Measurements from ENCODE around the gene ZSCAN16. TPM values are rescaled to one million over a fixed set of nuclear protein-coding genes. Genes with fewer than 3 reads are reported as not detected.

Gene ZSCAN16
- total and polyA plus RNA-seq, 9 of the 15 experiments (the other 6 are each of a cell fraction or from before 2014, with no cell fraction given), result 0.08 TPM; not detected in 8

DNA sequence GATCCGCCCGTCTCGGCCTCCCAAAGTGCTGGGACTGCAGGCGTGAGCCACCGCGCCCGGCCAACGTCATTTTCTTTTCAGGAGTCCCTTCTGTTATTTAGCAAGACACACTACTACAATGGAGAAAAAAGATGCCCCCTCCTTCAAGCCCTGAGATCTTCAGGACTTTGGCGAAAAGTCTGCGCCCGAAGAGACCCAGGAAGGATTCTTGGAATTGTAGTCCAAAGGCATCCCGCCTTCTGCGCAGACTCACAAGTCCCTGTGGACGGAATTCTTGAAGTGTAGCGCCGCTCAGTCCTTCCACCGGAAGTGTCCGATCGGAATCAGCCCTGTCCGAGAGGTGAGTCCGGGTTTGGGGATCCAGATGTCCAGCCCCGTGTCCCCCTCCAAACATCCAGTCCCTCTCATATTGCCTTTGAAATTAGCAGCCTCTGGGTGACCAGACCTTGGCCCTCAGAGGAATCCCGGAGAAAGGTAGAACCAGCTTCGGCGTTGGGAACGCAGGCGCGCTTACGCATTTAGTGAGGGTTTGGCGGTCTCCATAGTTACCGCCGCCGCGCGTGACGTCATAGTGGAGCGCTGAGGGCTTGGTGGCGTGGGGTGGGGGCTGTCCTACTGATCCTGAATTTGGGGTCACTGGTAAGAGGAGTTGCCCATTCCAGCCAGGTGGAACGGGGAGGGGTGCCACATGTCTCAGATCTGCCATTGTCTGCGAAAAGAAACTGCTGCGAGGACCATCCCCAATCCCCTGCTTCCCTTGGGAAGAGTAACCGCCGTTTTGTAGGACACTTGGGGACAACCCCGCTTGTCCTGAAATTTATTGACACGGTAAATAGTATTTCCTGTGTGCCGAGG, 43.6 kb upstream of the ZSCAN16 start (continued):
- TF ChIP-seq, protein P1, sequence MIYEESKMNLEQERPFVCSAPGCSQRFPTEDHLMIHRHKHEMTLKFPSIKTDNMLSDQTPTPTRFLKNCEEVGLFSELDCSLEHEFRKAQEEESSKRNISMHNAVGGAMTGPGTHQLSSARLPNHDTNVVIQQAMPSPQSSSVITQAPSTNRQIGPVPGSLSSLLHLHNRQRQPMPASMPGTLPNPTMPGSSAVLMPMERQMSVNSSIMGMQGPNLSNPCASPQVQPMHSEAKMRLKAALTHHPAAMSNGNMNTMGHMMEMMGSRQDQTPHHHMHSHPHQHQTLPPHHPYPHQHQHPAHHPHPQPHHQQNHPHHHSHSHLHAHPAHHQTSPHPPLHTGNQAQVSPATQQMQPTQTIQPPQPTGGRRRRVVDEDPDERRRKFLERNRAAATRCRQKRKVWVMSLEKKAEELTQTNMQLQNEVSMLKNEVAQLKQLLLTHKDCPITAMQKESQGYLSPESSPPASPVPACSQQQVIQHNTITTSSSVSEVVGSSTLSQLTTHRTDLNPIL (CRISPR knock-in tag; IDR thresholded peaks at IDR 0.05), result peak; percentile 14; the same call in 1 of the 2 replicates
- TF ChIP-seq PCBP1 (IDR thresholded peaks at IDR 0.05; ENCODE audit: low read depth, low read length, poor library complexity, severe bottlenecking) (no peak), FUS (optimal IDR thresholded peaks at IDR 0.05; ENCODE audit: low read depth, low read length) (no peak), PRMT5 (CRISPR knock-in tag; IDR thresholded peaks at IDR 0.05) (no peak), PCBP2 (IDR thresholded peaks at IDR 0.05; ENCODE audit: low read depth, low read length, poor library complexity, severe bottlenecking) (no peak), ZBTB1 (CRISPR knock-in tag; IDR thresholded peaks at IDR 0.05; ENCODE audit: borderline replicate concordance, low read depth) (no peak), PHF21A (IDR thresholded peaks at IDR 0.05; ENCODE audit: borderline replicate concordance, low read depth) (peak; percentile 52; the same call in 1 of the 2 replicates), SIN3B (IDR thresholded peaks at IDR 0.05; ENCODE audit: low read depth) (peak; percentile 99), RFX1 (IDR thresholded peaks at IDR 0.05) (peak; percentile 99), ZNF408 (CRISPR knock-in tag; IDR thresholded peaks at IDR 0.05; ENCODE audit: low read depth) (no peak), PPARD (CRISPR knock-in tag; IDR thresholded peaks at IDR 0.05) (no peak), FOXM1 (IDR thresholded peaks at IDR 0.05; ENCODE audit: low read depth) (peak; percentile 67), FOXM1 (CRISPR knock-in tag; IDR thresholded peaks at IDR 0.05; ENCODE audit: low read depth) (no peak; the same call in 1 of the 2 replicates)
- TF ChIP-seq, protein P2, sequence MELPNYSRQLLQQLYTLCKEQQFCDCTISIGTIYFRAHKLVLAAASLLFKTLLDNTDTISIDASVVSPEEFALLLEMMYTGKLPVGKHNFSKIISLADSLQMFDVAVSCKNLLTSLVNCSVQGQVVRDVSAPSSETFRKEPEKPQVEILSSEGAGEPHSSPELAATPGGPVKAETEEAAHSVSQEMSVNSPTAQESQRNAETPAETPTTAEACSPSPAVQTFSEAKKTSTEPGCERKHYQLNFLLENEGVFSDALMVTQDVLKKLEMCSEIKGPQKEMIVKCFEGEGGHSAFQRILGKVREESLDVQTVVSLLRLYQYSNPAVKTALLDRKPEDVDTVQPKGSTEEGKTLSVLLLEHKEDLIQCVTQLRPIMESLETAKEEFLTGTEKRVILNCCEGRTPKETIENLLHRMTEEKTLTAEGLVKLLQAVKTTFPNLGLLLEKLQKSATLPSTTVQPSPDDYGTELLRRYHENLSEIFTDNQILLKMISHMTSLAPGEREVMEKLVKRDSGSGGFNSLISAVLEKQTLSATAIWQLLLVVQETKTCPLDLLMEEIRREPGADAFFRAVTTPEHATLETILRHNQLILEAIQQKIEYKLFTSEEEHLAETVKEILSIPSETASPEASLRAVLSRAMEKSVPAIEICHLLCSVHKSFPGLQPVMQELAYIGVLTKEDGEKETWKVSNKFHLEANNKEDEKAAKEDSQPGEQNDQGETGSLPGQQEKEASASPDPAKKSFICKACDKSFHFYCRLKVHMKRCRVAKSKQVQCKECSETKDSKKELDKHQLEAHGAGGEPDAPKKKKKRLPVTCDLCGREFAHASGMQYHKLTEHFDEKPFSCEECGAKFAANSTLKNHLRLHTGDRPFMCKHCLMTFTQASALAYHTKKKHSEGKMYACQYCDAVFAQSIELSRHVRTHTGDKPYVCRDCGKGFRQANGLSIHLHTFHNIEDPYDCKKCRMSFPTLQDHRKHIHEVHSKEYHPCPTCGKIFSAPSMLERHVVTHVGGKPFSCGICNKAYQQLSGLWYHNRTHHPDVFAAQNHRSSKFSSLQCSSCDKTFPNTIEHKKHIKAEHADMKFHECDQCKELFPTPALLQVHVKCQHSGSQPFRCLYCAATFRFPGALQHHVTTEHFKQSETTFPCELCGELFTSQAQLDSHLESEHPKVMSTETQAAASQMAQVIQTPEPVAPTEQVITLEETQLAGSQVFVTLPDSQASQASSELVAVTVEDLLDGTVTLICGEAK (IDR thresholded peaks at IDR 0.05), result peak; percentile 100
- TF ChIP-seq, protein P2 (CRISPR knock-in tag; IDR thresholded peaks at IDR 0.05), result no peak
